ENCODE data around the gene EFHC1. TPM values are rescaled to one million over a fixed set of nuclear protein-coding genes. Genes with fewer than 3 reads are reported as not detected.
A peak's percentile ranks its signal among the peaks of the same experiment; 100 is the strongest.

The EFHC1 gene
- total RNA-seq, 1 experiment from 2014 or later = 24.6 TPM

- POLR2A ChIA-PET = no interaction called here
- in situ Hi-C loops (cut with HindIII; ENCODE audit: low pct_unique_long_range_greater_than_20kb, low sequenced_read_pairs) (no loop called here), intact Hi-C loops (cut with micrococcal nuclease; ENCODE audit: unreplicated experiment) (loop anchor here (5.0 kb wide), 1 partner anchor 79 kb away; no protein-coding TSS in a partner anchor)
- Histone ChIP-seq H3K27ac (ENCODE audit: low read length) (no peak overlapping the region), H3K9me3 (ENCODE audit: control insufficient read depth, insufficient read depth, low read depth, low read length) (no peaks in the 10 kb centered on the region), H3K27me3 (ENCODE audit: control insufficient read depth, insufficient read depth, low read length) (no peaks in the 10 kb centered on the region), H3K36me3 (ENCODE audit: control insufficient read depth, insufficient read depth, low read length) (no peaks in the 10 kb centered on the region), H3K4me1 (ENCODE audit: control insufficient read depth, insufficient read depth, low read length) (peaks cover 2% of the 10 kb centered on the region; the same call in 1 of the 2 replicates), H3K4me3 (ENCODE audit: low read depth in 2 of 2, low read length in 2 of 2) (no peak overlapping the region)
- no peak for DNase-seq (ENCODE audit: low read depth, low spot score)
- CTCF ChIA-PET = no interaction called here
- BruUV-seq (replicated peaks) = no TSS peak
- no peak for ATAC-seq
- TF ChIP-seq TCF7L2 (IDR thresholded peaks at IDR 0.05; ENCODE audit: low read depth, low read length) (no peak), REST (IDR thresholded peaks at IDR 0.05; ENCODE audit: insufficient read depth in 1 of 2, low read depth in 2 of 2, low read length in 1 of 2) (no peak), SIN3A (IDR thresholded peaks at IDR 0.05; ENCODE audit: borderline replicate concordance, insufficient read depth, low read depth, low read length) (no peak), POLR2AphosphoS5 (IDR thresholded peaks at IDR 0.05; ENCODE audit: low read depth, low read length) (no peak)
- TF ChIP-seq, protein P1, sequence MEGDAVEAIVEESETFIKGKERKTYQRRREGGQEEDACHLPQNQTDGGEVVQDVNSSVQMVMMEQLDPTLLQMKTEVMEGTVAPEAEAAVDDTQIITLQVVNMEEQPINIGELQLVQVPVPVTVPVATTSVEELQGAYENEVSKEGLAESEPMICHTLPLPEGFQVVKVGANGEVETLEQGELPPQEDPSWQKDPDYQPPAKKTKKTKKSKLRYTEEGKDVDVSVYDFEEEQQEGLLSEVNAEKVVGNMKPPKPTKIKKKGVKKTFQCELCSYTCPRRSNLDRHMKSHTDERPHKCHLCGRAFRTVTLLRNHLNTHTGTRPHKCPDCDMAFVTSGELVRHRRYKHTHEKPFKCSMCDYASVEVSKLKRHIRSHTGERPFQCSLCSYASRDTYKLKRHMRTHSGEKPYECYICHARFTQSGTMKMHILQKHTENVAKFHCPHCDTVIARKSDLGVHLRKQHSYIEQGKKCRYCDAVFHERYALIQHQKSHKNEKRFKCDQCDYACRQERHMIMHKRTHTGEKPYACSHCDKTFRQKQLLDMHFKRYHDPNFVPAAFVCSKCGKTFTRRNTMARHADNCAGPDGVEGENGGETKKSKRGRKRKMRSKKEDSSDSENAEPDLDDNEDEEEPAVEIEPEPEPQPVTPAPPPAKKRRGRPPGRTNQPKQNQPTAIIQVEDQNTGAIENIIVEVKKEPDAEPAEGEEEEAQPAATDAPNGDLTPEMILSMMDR (IDR thresholded peaks at IDR 0.05) = no peak
These were observed 76.5 kb downstream of the EFHC1 start for GRCh38 chr6:52496631-52497030.

DNA sequence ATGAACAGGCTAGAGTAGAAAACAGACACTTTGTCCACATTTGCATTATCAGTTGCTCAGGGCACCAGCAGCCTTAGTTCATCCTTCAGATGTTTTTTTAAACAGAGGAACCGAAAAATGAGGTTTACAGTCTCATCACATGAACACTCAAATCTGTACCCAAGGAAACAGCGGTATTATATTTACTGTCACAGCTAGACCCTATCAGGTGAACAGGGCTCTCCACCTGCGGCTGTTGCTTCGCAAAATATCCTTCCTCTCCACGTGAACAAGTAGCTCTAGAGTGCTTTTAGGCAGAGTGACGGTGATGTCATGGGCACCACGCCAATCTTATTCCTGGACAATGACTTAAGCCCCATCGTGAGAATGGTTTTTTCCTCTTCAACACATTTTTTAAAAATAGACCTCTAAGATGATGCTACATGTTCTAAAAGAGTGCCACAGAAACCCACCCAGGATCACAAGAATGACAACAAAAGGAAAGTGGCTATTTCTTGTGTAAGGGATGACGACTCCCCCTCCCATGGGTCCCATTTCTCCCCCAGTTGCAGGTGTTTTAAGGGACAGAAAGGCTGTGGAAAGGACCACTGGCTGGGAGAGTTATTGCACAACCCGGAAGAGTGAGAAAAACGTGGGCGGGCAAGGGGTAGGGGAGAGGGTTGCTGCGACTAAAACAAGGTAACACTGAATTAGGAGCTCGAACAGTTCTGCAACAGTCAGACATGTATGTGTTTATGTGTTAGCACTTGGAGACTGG is 77.7 kb downstream of the EFHC1 start:
- TSS peak; percentile 40 for BruUV-seq (replicated peaks)
- Histone ChIP-seq H3K9me3 (ENCODE audit: control insufficient read depth, insufficient read depth, low read depth, low read length) (no peaks in the 10 kb centered on the region), H3K27ac (ENCODE audit: low read length) (0 out of 2 replicates have a peak overlapping the region, but pooled peaks have one; percentile 18), H3K27me3 (ENCODE audit: control insufficient read depth, insufficient read depth, low read length) (no peaks in the 10 kb centered on the region), H3K4me3 (ENCODE audit: low read depth in 2 of 2, low read length in 2 of 2) (no peak overlapping the region), H3K4me1 (ENCODE audit: control insufficient read depth, insufficient read depth, low read length) (peaks cover 2% of the 10 kb centered on the region; the same call in 1 of the 2 replicates), H3K36me3 (ENCODE audit: control insufficient read depth, insufficient read depth, low read length) (no peaks in the 10 kb centered on the region)
- in situ Hi-C loops (cut with HindIII; ENCODE audit: low pct_unique_long_range_greater_than_20kb, low sequenced_read_pairs) (no loop called here), intact Hi-C loops (cut with micrococcal nuclease; ENCODE audit: unreplicated experiment) (loop anchor here (5.0 kb wide), 1 partner anchor 81 kb away; no protein-coding TSS in a partner anchor)
- CTCF ChIA-PET = interaction anchor here (0.5 to 0.7 kb wide), 2 partner anchors 15 to 90 kb away, joined by 3 read pairs; no protein-coding TSS in a partner anchor
- no peak for DNase-seq (ENCODE audit: low read depth, low spot score)
- POLR2A ChIA-PET = no interaction called here
- no peak for ATAC-seq
- TF ChIP-seq REST (IDR thresholded peaks at IDR 0.05; ENCODE audit: insufficient read depth in 1 of 2, low read depth in 2 of 2, low read length in 1 of 2) = no peak
- no peak for TF ChIP-seq SIN3A (IDR thresholded peaks at IDR 0.05; ENCODE audit: borderline replicate concordance, insufficient read depth, low read depth, low read length)
- TF ChIP-seq, protein P1 (IDR thresholded peaks at IDR 0.05) = no peak
- TF ChIP-seq POLR2AphosphoS5 (IDR thresholded peaks at IDR 0.05; ENCODE audit: low read depth, low read length) = no peak
- TF ChIP-seq TCF7L2 (IDR thresholded peaks at IDR 0.05; ENCODE audit: low read depth, low read length) = no peak

Measured in Panc1 (cell line).